SU-DHL-6 (cell line): ENCODE results near the gene SGIP1.
"Not testable (repeated sequence)": the region's sequence is repeated elsewhere in the genome, so short reads cannot be mapped to it uniquely, and the experiment has no call there.

Source experiments
- H2AFZ ChIP-seq: fragments of 200-600 bp; sonication (generic); 2 replicates; pipeline ENCODE4 v1.6.1; 2014; ENCODE audit warnings: low read depth, mild to moderate bottlenecking, moderate library complexity, mixed read lengths, antibody characterized with exemption, low read length; ENCODE audit not compliant: severe bottlenecking
- H3F3A ChIP-seq: fragments of 200-600 bp; shearing (Covaris generic); 2 replicates; pipeline ENCODE4 v1.6.0; 2016; ENCODE audit warnings: antibody characterized with exemption, mild to moderate bottlenecking; ENCODE audit not compliant: insufficient read depth
- H3K27ac ChIP-seq: fragments of 200-600 bp; sonication (generic); 2 replicates; pipeline ENCODE4 v1.5.1; 2016; ENCODE audit warnings: low read depth, mild to moderate bottlenecking, low read length, moderate library complexity, mixed read lengths
- H3K27me3 ChIP-seq: fragments of 200-600 bp; sonication (generic), shearing (Covaris generic); 2 replicates; pipeline ENCODE4 v1.6.0; 2014; ENCODE audit warnings: mild to moderate bottlenecking, low read length
- H3K36me3 ChIP-seq: fragments of 200-600 bp; sonication (generic); 2 replicates; pipeline ENCODE4 v1.6.1; 2014; ENCODE audit warnings: mild to moderate bottlenecking, low read length, mixed read lengths
- H3K4me2 ChIP-seq: fragments of 300-600, 200-600 bp; shearing (Covaris generic), sonication (generic); 2 replicates; pipeline ENCODE4 v1.6.0; 2014; ENCODE audit warnings: low read length, low read depth, mild to moderate bottlenecking; ENCODE audit not compliant: poor library complexity, severe bottlenecking
- H3K4me3 ChIP-seq: fragments of 200-600 bp; sonication (generic); 2 replicates; pipeline ENCODE4 v1.5.1; 2014; ENCODE audit warnings: antibody characterized with exemption, low read length, mild to moderate bottlenecking, mixed read lengths; ENCODE audit not compliant: insufficient read depth, poor library complexity, severe bottlenecking
- H3K79me2 ChIP-seq: fragments of 200-600 bp; sonication (generic); 2 replicates; pipeline ENCODE4 v1.6.1; 2014; ENCODE audit warnings: mild to moderate bottlenecking, low read length, moderate library complexity; ENCODE audit not compliant: insufficient read depth
- H3K9ac ChIP-seq: fragments of 200-600 bp; sonication (generic); 2 replicates; pipeline ENCODE4 v1.7.0; 2014; ENCODE audit warnings: mild to moderate bottlenecking, low read length
- H3K9me2 ChIP-seq: fragments of 200-600 bp; sonication (generic); replicated peaks from 2 replicates; pipeline ENCODE4 v1.6.1; 2014; ENCODE audit warnings: low read length; ENCODE audit not compliant: insufficient read depth
- H3K9me3 ChIP-seq: fragments of 200-600 bp; sonication (generic); 2 replicates; pipeline ENCODE4 v1.6.1; 2014; ENCODE audit warnings: low read length, mixed read lengths; ENCODE audit not compliant: insufficient read depth
- H4K20me1 ChIP-seq: fragments of 200-600 bp; sonication (generic); 2 replicates; pipeline ENCODE4 v1.6.1; 2014; ENCODE audit warnings: low read depth, mild to moderate bottlenecking, antibody characterized with exemption, low read length, moderate library complexity, mixed read lengths
- CTCF ChIP-seq: fragments of 200-600 bp; sonication (generic); IDR thresholded peaks from one replicate; pipeline ENCODE4 v1.5.1; 2017; ENCODE audit warnings: antibody characterized with exemption, mild to moderate bottlenecking, low read length, moderate library complexity; ENCODE audit not compliant: insufficient read depth, poor library complexity, severe bottlenecking
- EZH2phosphoT487 ChIP-seq: fragments of 200-600 bp; sonication (generic), shearing (Covaris generic); conservative IDR thresholded peaks from 2 replicates; pipeline ENCODE4 v1.6.1; 2018; ENCODE audit warnings: mild to moderate bottlenecking, antibody characterized with exemption, low read length, moderate library complexity, mixed read lengths

SGIP1 gene

GRCh38 chr1:66777831-66778230 lies 243.9 kb downstream of the SGIP1 start:
- no peaks in the 10 kb centered on the region for H3K27me3 ChIP-seq
- no peak for TF ChIP-seq CTCF
- TF ChIP-seq EZH2phosphoT487, result no peak
- H3F3A ChIP-seq, result no peaks in the 10 kb centered on the region
- H3K36me3 ChIP-seq, result no peaks in the 10 kb centered on the region
- H3K79me2 ChIP-seq, result no peaks in the 10 kb centered on the region
- H3K9me2 ChIP-seq, result no peaks in the 10 kb centered on the region
- no peak overlapping the region for H2AFZ ChIP-seq
- no peak overlapping the region for H3K27ac ChIP-seq
- H3K4me2 ChIP-seq, result no peak overlapping the region
- no peaks in the 10 kb centered on the region for H3K9me3 ChIP-seq
- no peak overlapping the region for H3K4me3 ChIP-seq
- no peaks in the 10 kb centered on the region for H4K20me1 ChIP-seq
- no peak overlapping the region for H3K9ac ChIP-seq

GRCh38 chr1:66778266-66778665 lies 244.3 kb downstream of the SGIP1 start:
- Histone ChIP-seq H3K9me2 (no peaks in the 10 kb centered on the region), H3K27me3 (no peaks in the 10 kb centered on the region), H3K4me2 (no peak overlapping the region), H3K79me2 (no peaks in the 10 kb centered on the region), H3K9ac (no peak overlapping the region), H2AFZ (no peak overlapping the region), H3K4me3 (no peak overlapping the region), H3K9me3 (no peaks in the 10 kb centered on the region), H4K20me1 (no peaks in the 10 kb centered on the region), H3K27ac (no peak overlapping the region), H3F3A (no peaks in the 10 kb centered on the region), H3K36me3 (no peaks in the 10 kb centered on the region)
- no peak for TF ChIP-seq EZH2phosphoT487
- no peak for TF ChIP-seq CTCF

GRCh38 chr1:66778969-66779368 lies 245.0 kb downstream of the SGIP1 start:
- no peak overlapping the region for H3K4me3 ChIP-seq
- no peaks in the 10 kb centered on the region for H3K9me2 ChIP-seq
- no peak overlapping the region for H3K9ac ChIP-seq
- H3K9me3 ChIP-seq, result no peaks in the 10 kb centered on the region
- H3K36me3 ChIP-seq, result no peaks in the 10 kb centered on the region
- H3F3A ChIP-seq, result no peaks in the 10 kb centered on the region
- no peak overlapping the region for H3K4me2 ChIP-seq
- H3K27me3 ChIP-seq, result no peaks in the 10 kb centered on the region
- TF ChIP-seq CTCF (no peak), EZH2phosphoT487 (no peak)
- no peak overlapping the region for H3K27ac ChIP-seq
- H4K20me1 ChIP-seq, result no peaks in the 10 kb centered on the region
- no peaks in the 10 kb centered on the region for H3K79me2 ChIP-seq
- H2AFZ ChIP-seq, result no peak overlapping the region

GRCh38 chr1:66779475-66780078 lies 245.6 kb downstream of the SGIP1 start:
- no peaks in the 10 kb centered on the region for H3K9me3 ChIP-seq
- no peaks in the 10 kb centered on the region for H3K9me2 ChIP-seq
- TF ChIP-seq CTCF (no peak), EZH2phosphoT487 (no peak)
- H3K36me3 ChIP-seq, result no peaks in the 10 kb centered on the region
- H4K20me1 ChIP-seq, result no peaks in the 10 kb centered on the region
- no peak overlapping the region for H3K4me3 ChIP-seq
- no peak overlapping the region for H3K27ac ChIP-seq
- no peaks in the 10 kb centered on the region for H3F3A ChIP-seq
- no peak overlapping the region for H3K4me2 ChIP-seq
- no peak overlapping the region for H2AFZ ChIP-seq
- no peaks in the 10 kb centered on the region for H3K27me3 ChIP-seq
- no peaks in the 10 kb centered on the region for H3K79me2 ChIP-seq
- H3K9ac ChIP-seq, result no peak overlapping the region

GRCh38 chr1:66785800-66786199 lies 251.8 kb downstream of the SGIP1 start:
- H3K27ac ChIP-seq, H3K9ac ChIP-seq, H2AFZ ChIP-seq, H3K9me2 ChIP-seq, H3F3A ChIP-seq, H3K27me3 ChIP-seq, H3K9me3 ChIP-seq, H3K4me3 ChIP-seq, H3K36me3 ChIP-seq, H4K20me1 ChIP-seq, H3K79me2 ChIP-seq, H3K4me2 ChIP-seq: not testable (repeated sequence)
